ENCODE measurements around the gene MYLK2.
A peak's percentile ranks its signal among the peaks of the same experiment; 100 is the strongest.

MYLK2 gene

GRCh38 chr20:31835977-31836852 is 17.1 kb downstream of the MYLK2 start:
- DNase-seq (ENCODE audit: low spot score) = peak; percentile 71

GRCh38 chr20:31836853-31837608 is 17.9 kb downstream of the MYLK2 start:
- DNase-seq (ENCODE audit: low spot score) = no peak

GRCh38 chr20:31837896-31838397 is 18.8 kb downstream of the MYLK2 start:
- DNase-seq (ENCODE audit: low spot score) = no peak

GRCh38 chr20:31838646-31839292 is 19.6 kb downstream of the MYLK2 start:
- DNase-seq (ENCODE audit: low spot score) = no peak

- no peak for DNase-seq (ENCODE audit: low spot score)
Measured at GRCh38 chr20:31839782-31840487, 20.8 kb downstream of the MYLK2 start.

- DNase-seq (ENCODE audit: low spot score) = no peak
Measured at GRCh38 chr20:31840906-31841816, 22.0 kb downstream of the MYLK2 start.

GRCh38 chr20:31841928-31842327 is 22.8 kb downstream of the MYLK2 start:
- DNase-seq (ENCODE audit: low spot score) = no peak

- DNase-seq (ENCODE audit: low spot score) = no peak
Measured at GRCh38 chr20:31842471-31843157, 23.5 kb downstream of the MYLK2 start.

GRCh38 chr20:31843288-31843687 is 24.1 kb downstream of the MYLK2 start:
- DNase-seq (ENCODE audit: low spot score) = no peak

GRCh38 chr20:31843881-31844280 is 24.7 kb downstream of the MYLK2 start:
- DNase-seq (ENCODE audit: low spot score) = no peak

- DNase-seq (ENCODE audit: low spot score) = no peak
Measured at GRCh38 chr20:31844737-31845299, 25.7 kb downstream of the MYLK2 start.

GRCh38 chr20:31845300-31845863 is 26.2 kb downstream of the MYLK2 start, which contains the start of gene FOXS1:
FOXS1 (minus strand) TSS chr20:31845604; CDS start chr20:31845542, 62 bp downstream.
- peak; percentile 34 for DNase-seq (ENCODE audit: low spot score)

- DNase-seq (ENCODE audit: low spot score) = no peak
Measured at GRCh38 chr20:31846793-31847138, 27.6 kb downstream of the MYLK2 start.

- DNase-seq (ENCODE audit: low spot score) = no peak
Measured at GRCh38 chr20:31848088-31848999, 29.2 kb downstream of the MYLK2 start.

GRCh38 chr20:31849306-31849930 is 30.3 kb downstream of the MYLK2 start:
- DNase-seq (ENCODE audit: low spot score) = no peak

GRCh38 chr20:31851240-31851955 is 32.2 kb downstream of the MYLK2 start:
- no peak for DNase-seq (ENCODE audit: low spot score)

- no peak for DNase-seq (ENCODE audit: low spot score)
Measured at GRCh38 chr20:31853481-31853880, 34.3 kb downstream of the MYLK2 start.
